SK-N-MC (cell line): Measurements from ENCODE around the gene APBA2.

Source experiments
- EZH2 ChIP-seq: fragments of 200-600 bp; sonication (generic); IDR thresholded peaks from one replicate; pipeline ENCODE4 v1.6.1; 2017; ENCODE audit warnings: antibody characterized with exemption
- POLR2AphosphoS5 ChIP-seq: IDR thresholded peaks from 2 replicates; pipeline ENCODE4 v1.6.1; 2012; ENCODE audit warnings: mild to moderate bottlenecking, low read depth, low read length, borderline replicate concordance

DNA sequence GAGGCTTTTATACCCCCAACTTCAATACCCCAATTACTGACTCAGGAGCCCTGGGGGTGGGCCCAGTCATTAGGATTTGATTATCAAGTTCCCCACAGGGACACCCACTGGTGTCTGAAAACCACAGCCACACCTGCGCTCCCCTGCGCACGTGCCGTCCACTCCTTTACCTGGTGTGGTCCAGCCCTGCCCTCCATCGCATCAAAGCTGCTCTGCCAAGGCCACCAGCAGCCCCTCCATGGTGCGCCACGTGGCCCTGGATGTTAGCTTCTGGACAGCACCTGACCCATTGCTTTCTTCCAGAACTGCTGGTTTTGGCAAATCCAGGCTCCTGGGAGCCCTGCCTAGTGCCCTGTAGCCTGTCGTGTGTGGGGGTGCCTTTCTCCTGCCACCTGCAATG, 247.5 kb downstream of the APBA2 start:
- TF ChIP-seq EZH2 = no peak
- no peak for TF ChIP-seq POLR2AphosphoS5
